ENCODE data around the gene RAB4A. TPM values are rescaled to one million over a fixed set of nuclear protein-coding genes. Genes with fewer than 3 reads are reported as not detected.

RAB4A gene
- total and polyA plus RNA-seq, 2 of the 4 experiments (the other 2 are of a cell fraction), result 25.6 to 26.2 TPM

DNA sequence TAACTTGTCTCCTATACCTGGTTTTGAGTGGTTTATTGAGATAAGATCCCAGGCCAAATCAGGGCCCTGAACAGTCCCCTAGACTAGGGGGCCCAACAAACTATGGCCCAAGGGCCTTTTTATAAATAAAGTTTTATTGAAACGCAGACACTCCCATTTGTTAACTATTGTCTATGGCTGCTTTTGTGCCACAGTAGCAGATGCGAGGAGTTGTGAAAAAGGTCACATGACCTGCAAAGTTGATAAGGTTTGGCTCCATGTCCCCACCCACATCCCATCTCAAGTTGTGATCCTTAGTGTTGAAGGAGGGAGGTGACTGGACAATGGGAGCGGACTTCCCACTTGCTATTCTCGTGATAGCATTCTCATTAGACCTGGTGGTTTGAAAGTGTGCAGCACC lies 29.5 kb upstream of the RAB4A start:
- BruUV-seq (replicated peaks), result no TSS peak
- Histone ChIP-seq H2BK120ac (ENCODE audit: low read depth, low read length) (no peak overlapping the region), H3K14ac (replicated peaks; ENCODE audit: low read depth, low read length) (no peak overlapping the region), H4K5ac (ENCODE audit: low read depth, low read length) (no peak overlapping the region), H2AFZ (replicated peaks; ENCODE audit: low read length, poor library complexity) (no peak overlapping the region), H4K91ac (ENCODE audit: insufficient read depth, low read depth, low read length) (no peak overlapping the region), H3K27me3 (ENCODE audit: control insufficient read depth, insufficient read depth, low read length) (peaks cover 2% of the 10 kb centered on the region; the same call in 1 of the 2 replicates), H3K23ac (ENCODE audit: low read depth, low read length) (no peak overlapping the region), H3K79me1 (ENCODE audit: low read depth in 1 of 2, low read length in 2 of 2) (no peaks in the 10 kb centered on the region), H2BK5ac (ENCODE audit: low read depth, low read length, poor library complexity, severe bottlenecking) (no peak overlapping the region), H3K36me3 (ENCODE audit: control insufficient read depth, insufficient read depth, low read length) (no peaks in the 10 kb centered on the region), H3K4me2 (ENCODE audit: low read depth, low read length) (no peak overlapping the region), H2BK15ac (ENCODE audit: low read depth, low read length) (no peak overlapping the region), H4K8ac (ENCODE audit: low read depth in 2 of 2, low read length in 2 of 2) (no peak overlapping the region), H3K9me3 (ENCODE audit: control insufficient read depth, insufficient read depth, low read length) (peaks cover 4% of the 10 kb centered on the region), H4K20me1 (ENCODE audit: insufficient read depth, low read length) (no peaks in the 10 kb centered on the region), H2AK9ac (replicated peaks; ENCODE audit: low read depth, low read length, poor library complexity) (no peak overlapping the region), H3K27ac (ENCODE audit: insufficient read depth, low read length) (no peak overlapping the region), H3K4ac (ENCODE audit: low read depth, low read length) (no peak overlapping the region), H3K9me1 (ENCODE audit: insufficient read depth, low read length) (no peaks in the 10 kb centered on the region), H3K4me1 (ENCODE audit: control insufficient read depth, insufficient read depth, low read length) (peaks cover 2% of the 10 kb centered on the region; the same call in 1 of the 2 replicates), H3K9ac (ENCODE audit: low read depth, low read length) (no peak overlapping the region), H3K56ac (ENCODE audit: extremely low read depth, insufficient read depth, low read length) (no peak overlapping the region), H2BK20ac (ENCODE audit: low read depth, low read length) (no peak overlapping the region), H3K18ac (ENCODE audit: low read depth, low read length) (no peak overlapping the region), H3K4me3 (ENCODE audit: insufficient read depth, low read depth, low read length) (no peak overlapping the region), H2AK5ac (ENCODE audit: low read depth, low read length) (no peak overlapping the region)
- DNase-seq (no peak), ATAC-seq (ENCODE audit: low read depth) (no peak)
- intact Hi-C loops (cut with micrococcal nuclease), result no loop called here
- no CpG with 5 or more reads among the region's 4 CpGs for WGBS, 2 experiments (ENCODE audit: extremely low coverage in 2 of 2, insufficient read length in 1 of 2)
- dilution Hi-C loops (cut with HindIII; ENCODE audit: low sequenced_read_pairs, unreplicated experiment), result no loop called here
- in situ Hi-C loops (cut with MboI; ENCODE audit: low sequenced_read_pairs), result no loop called here
- POLR2A ChIA-PET (ENCODE audit: unreplicated experiment), result no interaction called here
- no peak for TF ChIP-seq CEBPB (IDR thresholded peaks at IDR 0.05; ENCODE audit: low read depth, low read length)
- TF ChIP-seq MAFK (IDR thresholded peaks at IDR 0.05; ENCODE audit: low read depth, low read length), result no peak
- TF ChIP-seq, protein P1, sequence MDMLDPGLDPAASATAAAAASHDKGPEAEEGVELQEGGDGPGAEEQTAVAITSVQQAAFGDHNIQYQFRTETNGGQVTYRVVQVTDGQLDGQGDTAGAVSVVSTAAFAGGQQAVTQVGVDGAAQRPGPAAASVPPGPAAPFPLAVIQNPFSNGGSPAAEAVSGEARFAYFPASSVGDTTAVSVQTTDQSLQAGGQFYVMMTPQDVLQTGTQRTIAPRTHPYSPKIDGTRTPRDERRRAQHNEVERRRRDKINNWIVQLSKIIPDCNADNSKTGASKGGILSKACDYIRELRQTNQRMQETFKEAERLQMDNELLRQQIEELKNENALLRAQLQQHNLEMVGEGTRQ (IDR thresholded peaks at IDR 0.05; ENCODE audit: low read depth, low read length), result no peak
- no peak for TF ChIP-seq RCOR1 (IDR thresholded peaks at IDR 0.05; ENCODE audit: insufficient replicate concordance, low read length)
- TF ChIP-seq, protein P2, sequence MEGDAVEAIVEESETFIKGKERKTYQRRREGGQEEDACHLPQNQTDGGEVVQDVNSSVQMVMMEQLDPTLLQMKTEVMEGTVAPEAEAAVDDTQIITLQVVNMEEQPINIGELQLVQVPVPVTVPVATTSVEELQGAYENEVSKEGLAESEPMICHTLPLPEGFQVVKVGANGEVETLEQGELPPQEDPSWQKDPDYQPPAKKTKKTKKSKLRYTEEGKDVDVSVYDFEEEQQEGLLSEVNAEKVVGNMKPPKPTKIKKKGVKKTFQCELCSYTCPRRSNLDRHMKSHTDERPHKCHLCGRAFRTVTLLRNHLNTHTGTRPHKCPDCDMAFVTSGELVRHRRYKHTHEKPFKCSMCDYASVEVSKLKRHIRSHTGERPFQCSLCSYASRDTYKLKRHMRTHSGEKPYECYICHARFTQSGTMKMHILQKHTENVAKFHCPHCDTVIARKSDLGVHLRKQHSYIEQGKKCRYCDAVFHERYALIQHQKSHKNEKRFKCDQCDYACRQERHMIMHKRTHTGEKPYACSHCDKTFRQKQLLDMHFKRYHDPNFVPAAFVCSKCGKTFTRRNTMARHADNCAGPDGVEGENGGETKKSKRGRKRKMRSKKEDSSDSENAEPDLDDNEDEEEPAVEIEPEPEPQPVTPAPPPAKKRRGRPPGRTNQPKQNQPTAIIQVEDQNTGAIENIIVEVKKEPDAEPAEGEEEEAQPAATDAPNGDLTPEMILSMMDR (conservative IDR thresholded peaks at IDR 0.05; ENCODE audit: low read depth, low read length), result no peak
- TF ChIP-seq FOS (IDR thresholded peaks at IDR 0.05; ENCODE audit: low read depth, low read length), result no peak
- TF ChIP-seq RFX5 (IDR thresholded peaks at IDR 0.05; ENCODE audit: low read depth, low read length), result no peak
- TF ChIP-seq NFE2L2 (IDR thresholded peaks at IDR 0.05; ENCODE audit: low read depth, low read length), result no peak
- no peak for TF ChIP-seq MXI1 (IDR thresholded peaks at IDR 0.05; ENCODE audit: borderline replicate concordance, low read depth, low read length)
- TF ChIP-seq CHD1 (IDR thresholded peaks at IDR 0.05; ENCODE audit: low read depth, low read length), result no peak
- no peak for TF ChIP-seq RAD21 (IDR thresholded peaks at IDR 0.05; ENCODE audit: low read length)
- CTCF ChIA-PET, result no interaction called here

All from IMR-90 (cell line).